ENCODE measurements around the gene EIF6. TPM values are rescaled to one million over a fixed set of nuclear protein-coding genes. Genes with fewer than 3 reads are reported as not detected.
A peak's percentile ranks its signal among the peaks of the same experiment; 100 is the strongest.

Gene EIF6
- total and polyA plus RNA-seq, 2 experiments from 2014 or later: 149 to 215 TPM

GRCh38 chr20:35326021-35326739, 41.6 kb upstream of the EIF6 start (continued):
- TF ChIP-seq EZH2phosphoT487 (IDR thresholded peaks at IDR 0.05; ENCODE audit: unreplicated experiment) (no peak), POLR2AphosphoS5 (IDR thresholded peaks at IDR 0.05; ENCODE audit: low read depth) (no peak), ZNF114 (CRISPR knock-in tag; IDR thresholded peaks at IDR 0.05) (no peak), CREB1 (CRISPR knock-in tag; IDR thresholded peaks at IDR 0.05; ENCODE audit: low read depth) (no peak), ZNF331 (CRISPR knock-in tag; IDR thresholded peaks at IDR 0.05; ENCODE audit: low read depth) (no peak), STAT1 (IDR thresholded peaks at IDR 0.05; ENCODE audit: unreplicated experiment) (no peak), ZNF462 (CRISPR knock-in tag; IDR thresholded peaks at IDR 0.05) (no peak)

DNA sequence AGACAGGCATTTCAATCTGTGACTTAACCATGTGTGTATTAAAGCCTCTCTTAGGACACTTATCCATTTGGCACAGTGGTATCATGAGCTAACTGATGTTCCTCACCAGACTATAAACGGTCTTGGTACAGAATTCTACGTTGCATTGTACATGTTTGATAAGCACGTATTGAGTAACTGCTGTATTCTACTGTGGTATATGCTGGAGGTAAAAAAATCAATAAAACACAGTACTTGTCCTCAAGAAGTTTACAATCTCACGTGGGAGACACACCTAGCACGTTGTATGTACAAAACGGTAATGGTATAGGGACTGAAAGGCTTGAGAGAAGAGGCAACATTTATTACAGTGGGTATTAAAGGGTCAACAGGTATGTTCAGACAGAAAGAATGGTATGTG, 40.8 kb upstream of the EIF6 start:
- Histone ChIP-seq H4K20me1 (replicated peaks; ENCODE audit: insufficient read depth) (peaks cover 7% of the 10 kb centered on the region; the same call in 1 of the 2 replicates), H3K36me3 (ENCODE audit: insufficient read depth) (no peaks in the 10 kb centered on the region), H2AFZ (no peak overlapping the region), H3K9me2 (ENCODE audit: insufficient read depth) (no peaks in the 10 kb centered on the region), H3K4me2 (no peak overlapping the region), H3K27me3 (ENCODE audit: insufficient read depth) (no peaks in the 10 kb centered on the region), H3K4me1 (ENCODE audit: insufficient read depth) (no peaks in the 10 kb centered on the region), H3F3A (replicated peaks; ENCODE audit: low read depth) (no peaks in the 10 kb centered on the region), H3K4me3 (no peak overlapping the region), H3K27ac (ENCODE audit: low read depth) (0 out of 2 replicates have a peak overlapping the region, but pooled peaks have one; percentile 4), H3K79me2 (replicated peaks; ENCODE audit: insufficient read depth) (no peaks in the 10 kb centered on the region)
- ATAC-seq (no peak), DNase-seq (ENCODE audit: low spot score) (no peak)
- no peaks in the 10 kb centered on the region for H3K36me3 Mint-ChIP-seq (ENCODE audit: low read depth)
- H3K27me3 Mint-ChIP-seq (ENCODE audit: insufficient read depth, low read depth, poor library complexity): no peaks in the 10 kb centered on the region
- H3K9me3 Mint-ChIP-seq: no peaks in the 10 kb centered on the region
- H3K4me3 Mint-ChIP-seq: no peak overlapping the region
- H3K27ac Mint-ChIP-seq: no peak overlapping the region
- TF ChIP-seq POLR2AphosphoS5 (IDR thresholded peaks at IDR 0.05; ENCODE audit: low read depth) (no peak), EZH2 (IDR thresholded peaks at IDR 0.05; ENCODE audit: low read depth, unreplicated experiment) (no peak), ZNF114 (CRISPR knock-in tag; IDR thresholded peaks at IDR 0.05) (no peak), JUNB (IDR thresholded peaks at IDR 0.05; ENCODE audit: unreplicated experiment) (no peak)
- TF ChIP-seq, protein P1, sequence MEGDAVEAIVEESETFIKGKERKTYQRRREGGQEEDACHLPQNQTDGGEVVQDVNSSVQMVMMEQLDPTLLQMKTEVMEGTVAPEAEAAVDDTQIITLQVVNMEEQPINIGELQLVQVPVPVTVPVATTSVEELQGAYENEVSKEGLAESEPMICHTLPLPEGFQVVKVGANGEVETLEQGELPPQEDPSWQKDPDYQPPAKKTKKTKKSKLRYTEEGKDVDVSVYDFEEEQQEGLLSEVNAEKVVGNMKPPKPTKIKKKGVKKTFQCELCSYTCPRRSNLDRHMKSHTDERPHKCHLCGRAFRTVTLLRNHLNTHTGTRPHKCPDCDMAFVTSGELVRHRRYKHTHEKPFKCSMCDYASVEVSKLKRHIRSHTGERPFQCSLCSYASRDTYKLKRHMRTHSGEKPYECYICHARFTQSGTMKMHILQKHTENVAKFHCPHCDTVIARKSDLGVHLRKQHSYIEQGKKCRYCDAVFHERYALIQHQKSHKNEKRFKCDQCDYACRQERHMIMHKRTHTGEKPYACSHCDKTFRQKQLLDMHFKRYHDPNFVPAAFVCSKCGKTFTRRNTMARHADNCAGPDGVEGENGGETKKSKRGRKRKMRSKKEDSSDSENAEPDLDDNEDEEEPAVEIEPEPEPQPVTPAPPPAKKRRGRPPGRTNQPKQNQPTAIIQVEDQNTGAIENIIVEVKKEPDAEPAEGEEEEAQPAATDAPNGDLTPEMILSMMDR (conservative IDR thresholded peaks at IDR 0.05; ENCODE audit: low read depth in 2 of 2): no peak
- peaks cover 15% of the 10 kb centered on the region for H3K4me1 Mint-ChIP-seq
